NT2/D1 (cell line): ENCODE data around the gene BHLHE23.

Experiments
- SUZ12 ChIP-seq: IDR thresholded peaks from 2 replicates; pipeline ENCODE4 v1.6.1; 2011; ENCODE audit not compliant: insufficient read length, insufficient read depth; ENCODE audit errors: extremely low read depth
- YY1 ChIP-seq: IDR thresholded peaks from 2 replicates; pipeline ENCODE4 v1.6.1; 2011; ENCODE audit not compliant: insufficient read length, insufficient read depth

GRCh38 chr20:62961310-62961783 lies 45.4 kb downstream of the BHLHE23 start:
- TF ChIP-seq YY1: no peak
- no peak for TF ChIP-seq SUZ12
